Heart left ventricle (tissue), 16 donors: ENCODE data around the gene SFMBT2. TPM values are rescaled to one million over a fixed set of nuclear protein-coding genes. Genes with fewer than 3 reads are reported as not detected.
A peak's percentile ranks its signal among the peaks of the same experiment; 100 is the strongest.

Experiments
- ATAC-seq, 4 donors: fragments of 200-7000 bp; cut with Tn5 transposase; one replicate each; pipeline ENCODE4 v1.9.1; 2020 to 2022; ENCODE audit warnings: moderate library complexity in 4 of 4, mild to moderate bottlenecking in 3 of 4, moderate number of reproducible peaks in 1 of 4
- DNase-seq, 5 donors: peaks; one replicate each; pipeline ENCODE4 v3.0.0-alpha.2; 2020
- H3K27ac ChIP-seq, 12 donors: fragments of 200-600 bp; sonication (generic) in 4 of 12; one replicate each; pipeline versions ENCODE4 v1.5.0 to v1.8.0; 2016 to 2022; ENCODE audit warnings: mild to moderate bottlenecking in 2 of 12
- H3K27me3 ChIP-seq, 9 donors: fragments of 200-600 bp; sonication (generic) in 2 of 9; one replicate each; pipeline versions ENCODE4 v1.5.1 to v1.8.0; 2016 to 2022; ENCODE audit warnings: mild to moderate bottlenecking in 3 of 9
- H3K36me3 ChIP-seq, 9 donors: fragments of 200-600 bp; sonication (generic) in 2 of 9; one replicate each; pipeline versions ENCODE4 v1.5.0 to v1.8.0; 2018 to 2022; ENCODE audit warnings: mild to moderate bottlenecking in 2 of 9
- H3K4me1 ChIP-seq, 12 donors: fragments of 200-600 bp; sonication (generic) in 4 of 12; one replicate each; pipeline versions ENCODE4 v1.5.0 to v1.8.0; 2016 to 2022; ENCODE audit warnings: mild to moderate bottlenecking in 3 of 12
- H3K4me3 ChIP-seq, 12 donors: fragments of 200-600 bp; sonication (generic) in 4 of 12; one replicate each; pipeline versions ENCODE4 v1.5.0 to v1.8.0; 2017 to 2022; ENCODE audit warnings: mild to moderate bottlenecking in 9 of 12, moderate library complexity in 4 of 12
- H3K9me3 ChIP-seq, 12 donors: fragments of 200-600 bp; sonication (generic) in 4 of 12; one replicate each; pipeline versions ENCODE4 v1.5.0 to v1.8.0; 2016 to 2022; ENCODE audit warnings: mild to moderate bottlenecking in 1 of 12
- CTCF ChIP-seq, 12 donors: fragments of 200-600 bp; sonication (generic) in 4 of 12; IDR thresholded peaks; one replicate each; pipeline versions ENCODE4 v1.5.0 to v1.8.0; 2018 to 2022; ENCODE audit warnings: antibody characterized with exemption in 12 of 12, mild to moderate bottlenecking in 5 of 12
- POLR2A ChIP-seq, 2 donors: fragments of 450-650 bp; IDR thresholded peaks; one replicate each; pipeline ENCODE4 v1.6.1; 2017; ENCODE audit warnings: antibody characterized with exemption in 2 of 2, mild to moderate bottlenecking in 2 of 2, moderate library complexity in 2 of 2
- WGBS, 4 donors: extraction: QIAGEN DNeasy Blood & Tissue Kit in 2 of 4; methylation state at CpG; one replicate each; pipeline versions ENCODE4 v1.1.5 to v1.1.7; 2013 to 2018; 5-methylcytosine and 5-hydroxymethylcytosine counted together
- intact Hi-C, 10 donors: fragments of 100-400 bp; cut with DNase I; formaldehyde crosslinking; loops; one replicate each; pipeline versions ENCODE4 v1.11.1 to v1.14.2; 2022
- polyA plus RNA-seq, 2 donors: library from polyadenylated mRNA; stranded (reverse); fragments of 200-250 nt; gene quantifications; one replicate each; pipeline ENCODE4 v1.2.3, GENCODE V29; 2013
- total RNA-seq, 9 donors: library from RNA; depleted of rRNA in 2 of 9; stranded (reverse); fragments of >200 nt in 2 of 9; fragmentation: NEBNext Ultra II Directional in 3 of 9; extraction: Animal tissue kit (Norgen Biotek cat#: 25700) in 3 of 9; gene quantifications; one replicate each; pipeline versions ENCODE4 v1.1.0 to v1.2.4, GENCODE V29; 2016 to 2023
- donor health status: ischemic (EF 13 %, LVEDD 7.1; RV severe dilation, severe dysfunction).
- donor health status: healthy with polysubstance abuse.
- donor health status: DM: no; HTN: yes; CAD: no.
- donor health status: DM: no; HTN: no; CAD: no.
- donor health status: ischemic (EF 25% LVEDD 6.9; RV normal size, moderate dysfunction).
- donor health status: ischemic (EF 25% LVEDD 5.7; RV mildly dilated, moderate dysfunction).
- donor health status: healthy.
- donor health status: DM: yes; HTN: yes; CAD: no.
- donor health status: ischemic (EF 35%, LVEDD 5.7; RV mildly dilated, moderate dysfunction).
- donor health status: nonischemic (EF 11% LVEDD 7.7; RV severe dilation, severe dysfunction).
- donor health status: DM: yes; HTN: yes; CAD: no.
- donor health status: PGD.
- donor health status: ischemic (EF 29% LVEDD 5.4; RV normal size, mild dysfunction).
- donor health status: nonischemic (EF 23%, LVEDD 6.1; RV moderate dilation, normal function).

The SFMBT2 gene
- total and polyA plus RNA-seq, 11 donors: 2.6 to 25.8 (median 9.6) TPM

GRCh38 chr10:7199152-7199760 lies 211.6 kb downstream of the SFMBT2 start:
- intact Hi-C loops: no loop called here
- 80 to 95% (median 92%) methylated on average over 3 of the region's 3 CpGs for WGBS, 4 donors
- H3K9me3 ChIP-seq: peaks cover 0 to 9% (median 4%) of the 10 kb centered on the region in 12 donors
- ATAC-seq (no peak), DNase-seq (no peak)
- TF ChIP-seq POLR2A (IDR thresholded peaks at IDR 0.05) (no peak), CTCF (IDR thresholded peaks at IDR 0.05) (no peak)
- no peaks in the 10 kb centered on the region for H3K27me3 ChIP-seq
- no peak overlapping the region for H3K4me3 ChIP-seq
- H3K36me3 ChIP-seq: peaks cover 2 to 99% (median 81%) of the 10 kb centered on the region in 9 donors
- peaks cover 0 to 10% (median 0%) of the 10 kb centered on the region in 12 donors for H3K4me1 ChIP-seq
- H3K27ac ChIP-seq: no peak overlapping the region

GRCh38 chr10:7196284-7196683 lies 214.6 kb downstream of the SFMBT2 start:
- 63 to 82% (median 72%) methylated on average over 5 of the region's 5 CpGs for WGBS, 4 donors
- intact Hi-C loops: no loop called here
- peaks cover 0 to 9% (median 4%) of the 10 kb centered on the region in 12 donors for H3K9me3 ChIP-seq
- no peak for DNase-seq
- ATAC-seq: peak; percentile 81 to 94 (median 88)
- TF ChIP-seq POLR2A (IDR thresholded peaks at IDR 0.05): no peak
- no peak for TF ChIP-seq CTCF (IDR thresholded peaks at IDR 0.05)
- peaks cover 2 to 88% (median 60%) of the 10 kb centered on the region in 9 donors for H3K36me3 ChIP-seq
- H3K27ac ChIP-seq: peak overlapping the region in 1 of 12 donors; percentile 35
- H3K4me1 ChIP-seq: peaks cover 0 to 20% (median 0%) of the 10 kb centered on the region in 12 donors
- H3K4me3 ChIP-seq: no peak overlapping the region
- H3K27me3 ChIP-seq: no peaks in the 10 kb centered on the region

GRCh38 chr10:7195118-7195517 lies 215.7 kb downstream of the SFMBT2 start:
- Histone ChIP-seq H3K9me3 (peaks cover 0 to 9% (median 4%) of the 10 kb centered on the region in 12 donors), H3K4me1 (peaks cover 0 to 20% (median 0%) of the 10 kb centered on the region in 12 donors), H3K36me3 (peaks cover 2 to 77% (median 49%) of the 10 kb centered on the region in 9 donors), H3K27ac (no peak overlapping the region), H3K27me3 (no peaks in the 10 kb centered on the region), H3K4me3 (no peak overlapping the region)
- intact Hi-C loops: no loop called here
- 95 to 98% (median 97%) methylated on average over 6 of the region's 6 CpGs for WGBS, 4 donors
- no peak for ATAC-seq
- no peak for TF ChIP-seq CTCF (IDR thresholded peaks at IDR 0.05)
- no peak for TF ChIP-seq POLR2A (IDR thresholded peaks at IDR 0.05)
- no peak for DNase-seq

- 88 to 91% (median 89%) methylated on average over 5 of the region's 5 CpGs for WGBS, 4 donors
- peaks cover 0 to 73% (median 48%) of the 10 kb centered on the region in 9 donors for H3K36me3 ChIP-seq
- ATAC-seq: no peak
Observed at GRCh38 chr10:7194571-7194970, 216.3 kb downstream of the SFMBT2 start.

More at GRCh38 chr10:7194571-7194970, 216.3 kb downstream of the SFMBT2 start:
- intact Hi-C loops: no loop called here
- Histone ChIP-seq H3K27me3 (no peaks in the 10 kb centered on the region), H3K9me3 (peaks cover 0 to 9% (median 4%) of the 10 kb centered on the region in 12 donors), H3K27ac (no peak overlapping the region), H3K4me3 (no peak overlapping the region), H3K4me1 (peaks cover 0 to 21% (median 0%) of the 10 kb centered on the region in 12 donors)
- no peak for DNase-seq
- no peak for TF ChIP-seq CTCF (IDR thresholded peaks at IDR 0.05)
- TF ChIP-seq POLR2A (IDR thresholded peaks at IDR 0.05): no peak
